Measurements from ENCODE around the gene ZNF444. TPM values are rescaled to one million over a fixed set of nuclear protein-coding genes. Genes with fewer than 3 reads are reported as not detected.

Gene ZNF444
- total RNA-seq = 13.1 and 16.9 TPM in 2 replicates

DNA sequence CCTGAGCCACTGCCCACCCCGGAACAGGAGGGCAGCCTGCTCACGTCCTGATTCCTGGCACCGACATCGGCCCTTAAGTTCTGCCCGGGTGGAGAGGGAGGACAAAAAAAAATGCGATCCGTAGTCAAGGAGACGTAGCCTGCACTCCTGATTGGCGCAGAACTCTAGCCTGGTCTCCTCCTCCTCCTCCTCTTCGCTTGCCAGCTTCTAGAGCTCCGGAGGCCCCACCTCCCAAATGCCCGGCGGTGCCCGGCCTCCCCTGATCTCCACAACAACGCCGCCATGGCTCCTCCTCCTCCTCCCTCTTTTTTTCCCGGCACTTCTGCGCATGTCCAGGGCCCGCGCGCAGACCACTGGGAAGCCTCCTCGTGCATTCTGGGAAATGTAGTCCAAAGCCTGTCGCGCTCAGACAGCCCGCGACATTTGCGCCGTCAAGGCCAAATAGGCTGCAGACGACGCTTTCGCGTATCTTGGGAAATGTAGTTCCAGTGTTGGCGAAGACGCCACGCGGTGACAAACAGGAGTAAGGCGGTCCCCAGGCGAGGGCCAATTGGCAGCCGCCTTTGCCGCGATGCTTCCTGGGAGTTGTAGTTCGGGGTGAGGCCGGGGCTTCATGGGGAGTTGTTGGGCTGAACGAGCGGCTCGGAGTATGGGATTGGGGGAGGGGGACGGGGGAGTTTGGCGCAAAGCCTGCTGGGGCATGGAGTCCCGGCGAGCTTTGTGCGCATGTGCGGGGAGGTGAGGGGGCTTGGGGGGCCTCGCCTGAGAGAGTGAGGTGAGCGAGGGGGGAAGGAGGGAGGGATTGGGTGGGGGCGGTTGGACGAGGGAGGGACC lies at the start of gene ZNF444:
TSS of gene ZNF444 (plus strand) at position 705 of the 834 bp plus-strand sequence. CDS start 5,625 bp downstream, outside the sequence.

DNA sequence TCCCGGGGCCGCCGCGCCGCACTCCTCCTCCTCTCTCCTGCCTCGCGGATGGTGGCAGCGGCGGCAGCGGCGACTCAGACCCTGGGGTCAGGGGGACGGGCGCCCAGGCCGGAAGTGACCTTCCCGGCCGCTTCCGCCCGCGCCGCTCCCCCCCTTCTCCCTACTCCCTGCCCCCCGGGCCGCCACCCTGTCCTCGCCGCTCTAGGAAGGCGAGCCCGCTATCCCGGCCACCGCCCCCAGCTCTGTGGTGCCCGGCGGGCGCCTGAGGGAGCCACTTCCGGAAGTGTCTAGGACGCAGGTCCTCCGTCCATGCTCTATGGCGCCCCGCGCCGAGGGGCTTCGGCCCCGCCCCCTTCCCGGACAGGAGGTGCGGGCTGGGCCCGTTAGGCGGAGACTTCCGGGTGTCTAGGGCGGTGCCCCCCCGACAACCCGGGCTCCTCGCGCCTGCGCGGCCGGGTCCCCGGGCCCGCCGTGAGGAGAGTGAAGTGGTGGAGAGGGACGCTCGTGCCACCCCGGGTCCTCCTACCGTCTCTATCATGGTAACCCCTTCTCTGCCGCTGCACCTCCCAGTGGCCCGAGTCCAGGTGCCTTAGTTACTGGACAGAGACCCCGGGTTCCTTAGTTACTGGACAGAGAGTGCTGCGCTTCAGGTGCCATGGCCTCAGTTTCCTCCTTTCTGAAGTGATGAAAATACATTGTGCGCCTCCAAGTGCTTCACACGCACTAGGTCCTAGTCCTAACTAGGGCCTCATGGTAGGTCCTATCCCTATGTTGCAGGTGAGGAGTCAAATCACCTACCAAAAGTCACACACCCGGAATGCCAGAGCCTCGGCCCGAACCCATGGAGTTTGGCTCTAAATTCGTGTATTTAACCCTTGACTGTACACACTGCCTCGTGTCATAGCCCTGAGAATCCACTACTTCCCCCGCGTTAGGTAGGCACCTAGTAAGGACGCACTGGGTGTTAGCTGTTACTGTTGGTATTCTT lies 19.6 kb upstream of the ZNF444 start, which contains the start of gene ZNF787:
TSS of gene ZNF787 (minus strand) at position 116 of the 988 bp plus-strand sequence. CDS start 18,078 bp downstream, outside the sequence.

DNA sequence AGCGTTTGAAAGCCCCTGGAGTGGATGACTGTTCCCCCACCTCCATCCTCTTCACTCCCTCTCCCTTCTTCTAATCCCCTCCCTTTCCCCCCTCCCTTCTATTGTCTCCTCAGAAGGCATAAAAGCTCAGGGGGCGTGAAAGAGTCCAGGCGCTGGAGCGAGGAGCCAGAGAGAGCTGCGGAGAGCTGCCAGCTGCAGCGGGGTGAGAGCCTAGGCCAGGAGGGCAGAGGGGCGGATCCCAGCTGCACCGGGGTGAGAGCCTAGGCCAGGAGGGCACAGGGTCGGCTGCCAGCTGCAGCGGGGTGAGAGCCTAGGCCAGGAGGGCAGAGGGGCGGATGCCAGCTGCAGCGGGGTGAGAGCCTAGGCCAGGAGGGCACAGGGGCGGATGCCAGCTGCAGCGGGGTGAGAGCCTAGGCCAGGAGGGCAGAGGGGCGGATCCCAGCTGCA lies 34.8 kb downstream of the ZNF444 start, which contains the start of gene GALP:
TSS of gene GALP (plus strand) at position 148 of the 447 bp plus-strand sequence. CDS start 1,101 bp downstream, outside the sequence.

DNA sequence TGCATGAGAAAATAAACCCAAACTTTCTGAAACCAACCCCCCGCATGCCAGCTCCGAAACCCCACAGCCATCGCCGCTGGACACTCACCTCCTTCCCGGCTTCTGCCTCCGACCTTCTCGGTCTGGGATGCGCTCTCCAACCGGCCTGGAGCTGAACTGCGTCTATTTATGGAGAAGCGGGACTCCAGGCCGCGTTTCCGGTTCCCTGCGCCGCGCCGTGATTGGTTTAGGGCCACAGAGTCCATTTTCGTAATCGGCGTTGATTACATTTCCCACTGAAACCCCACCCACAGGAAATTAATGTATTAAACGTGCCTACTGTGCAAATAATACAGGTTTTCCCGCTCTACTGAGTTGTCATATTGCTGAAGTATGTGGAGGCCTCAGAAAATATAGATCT lies 56.6 kb downstream of the ZNF444 start, which contains the start of gene ZSCAN5B:
TSS of gene ZSCAN5B (minus strand) at position 138 of the 400 bp plus-strand sequence. CDS start 4,731 bp downstream, outside the sequence.

DNA sequence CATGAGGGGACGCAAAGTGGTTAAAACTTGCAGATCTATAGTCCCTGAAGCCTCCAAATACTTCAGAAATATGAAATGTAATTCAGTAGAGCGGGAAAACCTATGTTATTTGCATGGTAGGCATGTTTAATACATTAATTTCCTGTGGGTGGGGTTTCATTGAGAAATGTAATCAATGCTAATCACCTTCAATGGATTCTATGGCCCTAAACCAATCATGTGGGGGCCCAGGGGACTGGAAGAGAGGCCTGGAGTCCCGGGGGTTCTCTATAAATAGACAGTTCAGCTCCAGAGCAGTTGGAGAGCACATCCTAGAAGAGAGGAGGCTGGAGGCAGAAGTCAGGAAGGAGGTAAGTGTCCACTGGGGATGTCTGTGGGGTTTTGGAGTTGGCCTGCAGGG lies 60.9 kb downstream of the ZNF444 start, which contains the start of gene ZSCAN5C:
TSS of gene ZSCAN5C (plus strand) at position 301 of the 400 bp plus-strand sequence. CDS start 3,641 bp downstream, outside the sequence.

Small RNAs within 50 kb of the gene (small RNA-seq; reads per million reads assigned to genes)
- gene AC024580.2 (ENCODE audit: low replicate concordance) (not detected), gene RF00019 (ENCODE audit: low replicate concordance) (not detected)

Other genes starting within 250 kb of the ZNF444 start
- not detected in 2 replicates for gene NLRP13, start 209.0 kb upstream of the ZNF444 start, total RNA-seq
- not detected in 2 replicates for gene NLRP8, start 193.5 kb upstream of the ZNF444 start, total RNA-seq
- not detected in 2 replicates for gene NLRP5, start 154.5 kb upstream of the ZNF444 start, total RNA-seq
- gene ZNF787, start 20.0 kb upstream of the ZNF444 start, total RNA-seq = 17.5 and 37.5 TPM in 2 replicates
- not detected in 2 replicates for gene GALP, start 34.7 kb downstream of the ZNF444 start, total RNA-seq
- gene ZSCAN5B, start 56.5 kb downstream of the ZNF444 start, total RNA-seq = not detected in 2 replicates
- gene ZSCAN5C, start 61.0 kb downstream of the ZNF444 start, total RNA-seq = not detected in 2 replicates
- not detected in 2 replicates for gene EDDM13, start 131.5 kb downstream of the ZNF444 start, total RNA-seq
- gene ZSCAN5A, start 173.6 kb downstream of the ZNF444 start, total RNA-seq = 8.0 and 9.2 TPM in 2 replicates

All from placental pericyte (primary cell).